Smooth muscle cell of the brain vasculature (primary cell): ENCODE results near the gene UGT2B15.
"Not testable (repeated sequence)": the region's sequence is repeated elsewhere in the genome, so short reads cannot be mapped to it uniquely, and the experiment has no call there.

Source experiments
- DNase-seq: peaks from one replicate; pipeline ENCODE4 v3.0.0-alpha.2; 2012; ENCODE audit warnings: low read depth, low spot score

The UGT2B15 gene

GRCh38 chr4:68670479-68670939, at the start of gene UGT2B15:
Gene UGT2B15, minus strand, starts transcription at chr4:68670652. Its CDS starts 34 bp downstream, at chr4:68670618.
- not testable (repeated sequence) for DNase-seq

- DNase-seq, result no peak
Measured at GRCh38 chr4:68719075-68719473, 48.6 kb upstream of the UGT2B15 start.

GRCh38 chr4:68718447-68719074, 48.1 kb upstream of the UGT2B15 start:
- DNase-seq, result no peak

GRCh38 chr4:68717999-68718398, 47.5 kb upstream of the UGT2B15 start:
- DNase-seq, result no peak

- DNase-seq, result no peak
Measured at GRCh38 chr4:68714400-68714799, 43.9 kb upstream of the UGT2B15 start.

- no peak for DNase-seq
Measured at GRCh38 chr4:68712207-68712606, 41.8 kb upstream of the UGT2B15 start.

- DNase-seq, result no peak
Measured at GRCh38 chr4:68708566-68708965, 38.1 kb upstream of the UGT2B15 start.

- DNase-seq, result peak; percentile 26
Measured at GRCh38 chr4:68703168-68703567, 32.7 kb upstream of the UGT2B15 start.

GRCh38 chr4:68700152-68700551, 29.7 kb upstream of the UGT2B15 start:
- no peak for DNase-seq

- no peak for DNase-seq
Measured at GRCh38 chr4:68693325-68694075, 23.0 kb upstream of the UGT2B15 start.

- DNase-seq, result no peak
Measured at GRCh38 chr4:68691186-68691585, 20.7 kb upstream of the UGT2B15 start.

- DNase-seq, result no peak
Measured at GRCh38 chr4:68683034-68683433, 12.6 kb upstream of the UGT2B15 start.

GRCh38 chr4:68681298-68681697, 10.8 kb upstream of the UGT2B15 start:
- not testable (repeated sequence) for DNase-seq

- DNase-seq, result no peak
Measured at GRCh38 chr4:68673143-68673542, 2.7 kb upstream of the UGT2B15 start.

- not testable (repeated sequence) for DNase-seq
Measured at GRCh38 chr4:68671217-68671616, 765 bp upstream of the UGT2B15 start.

GRCh38 chr4:68668537-68669163, 1.8 kb downstream of the UGT2B15 start:
- not testable (repeated sequence) for DNase-seq

- DNase-seq, result not testable (repeated sequence)
Measured at GRCh38 chr4:68667551-68667950, 2.9 kb downstream of the UGT2B15 start.

GRCh38 chr4:68664721-68665120, 5.7 kb downstream of the UGT2B15 start:
- DNase-seq, result not testable (repeated sequence)

- not testable (repeated sequence) for DNase-seq
Measured at GRCh38 chr4:68662836-68663574, 7.4 kb downstream of the UGT2B15 start.

- no peak for DNase-seq
Measured at GRCh38 chr4:68658672-68659071, 11.8 kb downstream of the UGT2B15 start.

GRCh38 chr4:68657022-68657594, 13.3 kb downstream of the UGT2B15 start:
- not testable (repeated sequence) for DNase-seq
